PC-9 (cell line): Measurements from ENCODE around the gene FGD6.

Source experiments
- CTCF ChIP-seq: fragments of 200-600 bp; sonication (generic); conservative IDR thresholded peaks from 2 replicates; pipeline ENCODE4 v1.6.1; 2017; ENCODE audit warnings: mixed run types, antibody characterized with exemption, mild to moderate bottlenecking, moderate library complexity
- EZH2 ChIP-seq: fragments of 200-600 bp; sonication (generic); IDR thresholded peaks from 2 replicates; pipeline ENCODE4 v1.8.0; 2017; ENCODE audit warnings: antibody characterized with exemption, low read depth

- TF ChIP-seq EZH2 (no peak), CTCF (no peak)
Measured at GRCh38 chr12:95220190-95220589, 2.9 kb upstream of the FGD6 start.
